ENCODE results near the gene JAG2. TPM values are rescaled to one million over a fixed set of nuclear protein-coding genes. Genes with fewer than 3 reads are reported as not detected.

Gene JAG2
- total RNA-seq, 1 donor from 2014 or later, result 37.5 TPM

DNA sequence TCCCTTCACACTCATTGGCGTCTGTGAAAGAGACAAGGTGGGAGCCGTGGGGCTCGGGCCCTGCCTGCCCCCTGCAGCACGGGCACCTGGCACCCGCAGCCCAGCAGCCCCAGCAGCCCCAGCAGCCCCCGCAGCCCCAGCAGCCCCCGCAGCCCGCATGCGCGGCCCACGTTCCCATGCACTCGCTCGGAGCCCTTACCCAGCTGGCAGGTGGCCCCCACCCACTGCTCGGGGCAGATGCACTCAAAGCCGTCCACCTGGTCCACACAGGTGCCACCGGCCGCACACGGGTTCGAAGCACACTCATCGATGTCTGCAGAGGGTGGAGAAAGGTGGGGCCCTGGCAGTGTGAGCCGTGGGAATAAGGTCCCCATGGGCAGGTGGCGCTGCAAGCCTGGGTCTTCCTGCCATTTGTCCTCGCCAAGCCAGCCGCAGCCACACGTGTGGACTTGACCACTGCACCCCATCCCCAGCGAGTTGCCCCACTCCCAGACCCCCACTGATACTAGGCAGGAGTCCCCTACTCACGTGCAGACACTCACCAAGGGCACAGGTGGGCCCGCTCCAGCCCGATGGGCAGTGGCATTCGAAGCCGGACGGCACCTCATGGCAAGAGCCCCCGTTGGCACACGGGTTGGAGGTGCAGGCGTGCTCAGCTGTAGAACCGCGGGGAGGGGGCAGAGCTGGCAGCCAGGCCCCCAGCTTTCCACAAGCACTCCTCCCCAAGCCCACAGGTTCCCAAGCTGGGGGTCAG is 17.3 kb downstream of the JAG2 start:
- no peak for DNase-seq (ENCODE audit: low read depth in 2 of 2)

DNA sequence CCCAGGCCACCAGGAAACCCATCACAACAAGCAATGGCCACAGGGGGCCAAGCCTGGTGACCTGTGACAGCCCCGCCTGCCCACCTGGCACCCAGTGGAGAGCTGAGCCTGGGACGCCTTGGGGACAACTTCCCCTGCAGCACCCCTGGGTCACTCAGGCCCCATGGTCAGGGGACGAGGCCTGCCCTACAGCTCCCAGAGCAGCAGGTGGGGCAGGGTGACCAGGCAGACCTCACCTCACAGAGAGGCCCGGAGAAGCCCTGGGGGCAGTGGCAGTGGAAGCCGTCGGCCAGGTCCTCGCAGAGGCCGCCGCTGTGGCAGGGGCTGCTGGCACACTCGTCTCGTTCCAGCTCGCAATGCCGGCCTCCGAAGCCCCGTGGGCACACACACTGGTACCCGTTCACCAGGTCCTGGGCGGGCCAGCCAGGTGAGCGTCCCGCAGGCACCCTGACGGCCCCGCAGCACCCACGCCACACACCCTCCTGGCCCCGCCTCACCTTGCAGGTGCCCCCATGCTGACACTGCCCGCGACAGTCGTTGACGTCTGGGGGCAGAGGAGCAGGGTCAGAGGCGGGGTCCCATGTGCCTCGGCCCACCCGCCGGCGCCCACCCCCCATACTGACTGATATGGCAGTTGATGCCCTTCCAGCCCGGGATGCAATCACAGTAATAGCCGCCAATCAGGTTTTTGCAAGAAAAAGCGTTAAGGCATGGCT is 18.1 kb downstream of the JAG2 start:
- no peak for DNase-seq (ENCODE audit: low read depth in 2 of 2)

DNA sequence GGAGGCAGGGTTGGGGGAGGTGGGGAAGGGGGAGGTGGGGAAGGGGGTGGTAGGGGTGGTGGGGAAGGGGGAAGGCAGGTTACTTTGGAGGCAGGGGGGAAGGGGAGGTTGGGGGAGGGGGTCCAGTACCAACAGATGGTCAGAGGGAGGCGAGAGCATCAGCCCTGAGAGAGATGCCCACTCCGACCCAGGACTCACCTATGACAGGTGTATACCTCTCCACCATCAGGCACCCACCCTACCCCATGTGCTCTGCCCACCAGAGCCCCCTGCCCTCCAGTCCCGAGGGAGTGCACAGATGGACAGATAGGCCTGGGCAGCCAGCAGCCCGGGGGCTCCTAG is 18.6 kb downstream of the JAG2 start:
- DNase-seq (ENCODE audit: low read depth in 2 of 2), result no peak

DNA sequence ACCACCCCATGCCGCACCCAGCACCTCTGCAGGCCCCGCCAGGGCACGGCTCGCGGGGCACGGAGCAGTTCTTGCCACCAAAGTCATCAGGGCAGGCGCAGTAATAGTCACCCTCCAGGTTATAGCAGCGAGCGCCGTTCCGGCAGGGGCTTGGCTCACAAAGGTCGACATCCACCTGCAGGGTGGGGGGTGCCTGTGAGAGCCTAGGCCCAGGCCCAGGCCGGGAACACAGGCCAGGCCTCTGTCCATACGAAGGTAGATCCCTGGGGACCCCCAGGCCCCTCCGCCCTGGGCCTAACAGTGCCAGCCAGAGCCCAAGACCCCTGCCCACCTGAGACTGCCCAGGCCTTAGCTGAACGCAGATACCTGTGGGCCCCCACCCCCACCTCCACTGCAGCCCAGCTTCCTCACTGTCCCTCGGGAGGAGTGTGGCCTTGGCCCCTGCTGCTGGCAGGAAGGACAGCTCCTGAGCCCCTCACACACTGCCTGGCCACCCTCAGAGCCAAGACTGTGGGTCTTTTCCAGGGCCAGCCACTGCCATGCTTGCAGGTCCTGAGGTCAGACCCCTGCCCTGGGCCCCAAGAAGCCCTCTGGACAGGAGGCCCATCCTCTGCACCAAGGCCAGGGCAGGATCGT is 19.3 kb downstream of the JAG2 start:
- DNase-seq (ENCODE audit: low read depth in 2 of 2), result no peak

GRCh38 chr14:105148604-105149145 is 19.9 kb downstream of the JAG2 start:
- no peak for DNase-seq (ENCODE audit: low read depth in 2 of 2)

DNA sequence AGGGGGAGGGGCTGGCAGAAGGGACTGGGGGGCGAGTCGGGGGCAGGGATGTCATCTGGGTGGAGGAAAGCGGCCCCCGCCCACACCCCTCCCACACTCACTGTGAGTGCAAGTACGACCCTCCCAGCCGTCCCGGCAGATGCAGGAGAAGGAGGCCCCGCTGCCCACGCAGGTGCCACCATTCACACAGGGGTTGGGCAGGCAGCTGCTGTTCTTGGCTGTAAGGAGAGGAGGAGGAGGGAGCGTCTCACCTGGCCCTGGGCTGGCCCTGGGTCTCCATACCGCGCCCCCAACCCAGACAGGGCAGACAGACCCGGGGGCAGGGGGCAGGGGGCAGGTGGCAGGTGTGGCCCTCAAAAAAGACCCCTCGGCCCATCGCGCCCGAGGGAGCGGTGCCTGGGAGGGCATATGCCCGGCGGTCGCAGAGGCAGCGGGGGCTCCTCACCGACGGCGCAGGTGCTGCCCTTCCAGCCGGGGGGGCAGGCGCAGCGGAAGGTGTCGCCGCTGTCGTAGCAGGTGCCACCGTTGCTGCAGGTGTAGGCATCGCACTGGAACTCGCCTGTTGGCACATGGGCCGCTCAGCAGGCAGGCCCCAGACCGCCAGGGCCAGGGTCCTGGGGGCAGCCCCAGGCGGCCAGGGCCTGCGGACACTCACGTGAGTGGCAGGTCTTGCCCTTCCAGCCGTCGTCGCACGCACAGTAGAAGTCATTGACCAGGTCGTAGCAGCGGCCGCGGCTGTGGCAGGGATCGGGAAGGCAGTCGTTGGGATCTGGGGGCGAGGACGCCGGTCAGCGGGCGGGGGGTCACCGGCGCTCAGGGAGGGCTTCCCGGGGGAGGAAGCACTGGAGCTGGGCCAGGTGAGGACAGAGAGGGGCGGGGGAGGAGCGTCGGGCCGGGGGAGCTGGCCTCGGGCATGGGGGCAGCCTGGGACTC is 20.6 kb downstream of the JAG2 start:
- no peak for DNase-seq (ENCODE audit: low read depth in 2 of 2)

DNA sequence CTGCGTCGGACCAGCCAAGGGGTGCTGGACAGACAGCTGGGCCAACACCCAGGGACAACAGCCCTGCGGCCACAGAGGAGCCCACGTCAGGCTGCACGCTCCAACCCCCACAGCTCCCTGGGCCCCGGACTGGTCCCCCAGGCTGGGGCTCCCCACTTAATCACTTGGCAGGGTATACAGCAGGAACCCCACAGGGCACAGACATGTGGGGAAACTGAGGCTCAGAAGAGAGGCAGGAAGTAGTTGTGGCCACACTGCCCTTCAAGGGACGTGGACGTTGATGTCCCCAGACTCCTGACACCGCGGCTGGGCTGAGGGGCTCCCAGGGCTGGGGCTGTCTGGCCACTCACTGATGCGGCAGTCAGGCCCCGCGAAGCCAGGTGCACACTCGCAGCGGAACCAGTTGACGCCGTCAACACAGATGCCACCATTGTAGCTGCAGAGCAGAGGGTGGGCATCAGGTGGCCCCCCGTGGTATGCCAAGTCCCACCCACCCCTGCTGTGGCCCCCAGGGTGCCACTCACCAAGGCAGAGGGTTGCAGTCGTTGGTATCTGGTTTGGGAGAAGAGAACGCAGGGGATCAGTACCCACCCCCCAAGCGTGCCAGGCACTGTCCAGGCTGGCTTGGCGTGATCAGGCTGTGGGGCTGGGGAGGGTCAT is 21.5 kb downstream of the JAG2 start:
- no peak for DNase-seq (ENCODE audit: low read depth in 2 of 2)

DNA sequence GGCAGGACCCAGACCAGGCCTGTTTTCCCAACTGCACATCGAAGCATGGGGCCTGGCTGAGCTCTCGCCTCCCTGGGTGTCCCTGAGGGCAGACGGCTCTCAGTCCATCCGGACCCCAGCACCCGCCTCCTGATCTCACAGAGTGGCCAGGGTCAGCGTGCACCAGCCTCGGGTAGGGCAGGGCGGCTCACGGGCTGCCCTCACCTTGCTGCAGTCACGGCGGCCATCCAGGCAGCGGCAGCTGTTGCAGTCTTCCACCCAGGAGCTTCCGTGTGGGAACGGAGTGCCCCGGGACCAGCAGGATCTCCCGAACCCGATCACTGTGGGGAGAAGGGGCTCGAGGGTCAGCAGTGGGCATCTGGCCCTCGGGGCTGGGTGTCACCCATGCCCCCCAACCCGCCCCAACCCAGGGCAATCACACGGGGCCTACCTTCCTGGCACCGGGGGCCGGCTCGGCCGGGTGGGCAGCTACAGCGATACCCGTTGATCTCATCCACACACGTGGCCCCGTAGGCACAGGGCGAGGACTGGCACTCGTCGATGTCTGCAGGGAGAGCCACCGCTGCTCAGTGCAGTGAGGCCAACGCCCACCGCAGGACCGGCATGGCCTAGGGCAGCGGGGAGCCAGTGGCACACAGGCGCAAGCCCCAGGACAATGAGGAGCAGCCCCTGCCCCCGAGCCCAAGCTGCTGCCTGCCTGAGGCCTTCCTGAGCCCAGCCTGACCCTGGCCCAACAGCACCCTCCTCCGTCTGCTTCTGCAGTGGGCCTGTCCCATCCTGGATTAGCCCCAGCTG is 22.2 kb downstream of the JAG2 start:
- no peak for DNase-seq (ENCODE audit: low read depth in 2 of 2)

DNA sequence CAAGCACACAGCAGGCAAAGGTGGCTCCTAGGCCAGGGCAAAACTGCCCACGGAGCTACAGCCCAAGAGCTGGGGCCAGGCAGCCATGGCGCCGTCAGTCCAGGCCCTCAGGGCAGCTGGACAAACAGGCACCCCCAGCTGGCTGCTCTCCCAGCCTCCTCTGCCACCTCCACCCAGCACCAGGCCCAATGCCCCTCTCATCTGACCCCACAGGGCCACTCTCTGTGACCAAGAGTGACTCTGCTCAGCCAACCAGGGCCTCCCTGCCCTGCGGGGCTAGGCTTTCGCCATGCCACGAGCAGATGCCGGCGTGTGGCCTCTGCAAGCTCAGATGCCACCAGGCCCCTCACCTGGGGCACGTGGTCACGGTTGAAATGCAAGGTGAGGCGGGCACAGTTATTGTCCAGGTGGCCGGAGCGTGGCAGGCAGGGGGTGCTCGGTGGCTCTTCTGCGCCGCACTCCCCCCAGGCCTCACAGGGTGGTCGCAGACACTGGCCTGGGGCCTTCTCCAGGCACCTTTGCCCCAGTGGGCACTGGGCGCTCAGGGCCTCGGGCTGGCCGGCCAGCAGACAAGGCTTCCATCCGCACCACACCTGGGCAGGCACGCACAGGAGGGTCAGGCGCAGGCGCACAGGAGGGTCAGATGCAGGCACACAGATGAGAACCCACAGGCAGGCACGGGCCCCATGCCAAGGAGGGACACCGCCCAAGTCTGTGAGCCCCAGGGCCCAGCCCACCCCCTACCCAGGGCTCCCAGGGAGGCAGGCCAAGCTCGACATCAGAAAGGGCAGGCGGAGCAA is 23.0 kb downstream of the JAG2 start:
- DNase-seq (ENCODE audit: low read depth in 2 of 2), result no peak

DNA sequence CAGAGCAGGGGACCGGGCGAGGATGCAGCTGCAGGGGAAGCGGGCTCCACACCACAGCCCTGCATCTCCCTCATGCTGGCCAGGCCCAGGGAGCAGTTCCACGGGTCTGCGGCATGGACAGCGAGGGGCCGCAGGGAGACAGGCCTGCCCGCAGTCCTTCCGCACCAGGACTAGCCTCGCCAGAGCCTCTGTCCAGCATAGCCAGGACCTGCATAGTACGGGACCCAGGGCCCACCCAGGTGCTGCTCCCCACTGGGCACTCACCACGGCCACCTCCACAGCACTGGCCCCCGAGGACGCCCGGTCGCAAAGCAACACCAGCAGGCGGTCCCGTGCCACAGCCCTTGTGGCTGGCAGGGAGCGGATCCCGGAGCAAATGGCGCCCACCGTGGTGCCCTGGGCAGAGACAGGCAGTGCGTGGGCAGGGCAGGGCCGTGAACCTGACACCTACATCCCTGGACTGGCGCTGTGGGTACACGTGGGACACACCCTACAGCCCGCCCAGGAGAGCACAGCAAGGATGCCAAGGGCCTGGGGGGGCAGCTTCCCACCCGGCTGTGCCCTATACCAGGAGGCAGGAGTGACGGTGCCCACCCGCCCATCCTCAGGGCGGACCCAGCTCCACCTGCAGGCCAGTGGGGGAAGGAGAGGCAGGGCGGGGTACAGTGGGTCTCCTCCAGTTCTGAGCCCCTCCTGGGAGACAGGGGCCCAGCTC is 23.8 kb downstream of the JAG2 start:
- no peak for DNase-seq (ENCODE audit: low read depth in 2 of 2)

- DNase-seq (ENCODE audit: low read depth in 2 of 2), result no peak
Measured at GRCh38 chr14:105144026-105144665, 24.4 kb downstream of the JAG2 start.

DNA sequence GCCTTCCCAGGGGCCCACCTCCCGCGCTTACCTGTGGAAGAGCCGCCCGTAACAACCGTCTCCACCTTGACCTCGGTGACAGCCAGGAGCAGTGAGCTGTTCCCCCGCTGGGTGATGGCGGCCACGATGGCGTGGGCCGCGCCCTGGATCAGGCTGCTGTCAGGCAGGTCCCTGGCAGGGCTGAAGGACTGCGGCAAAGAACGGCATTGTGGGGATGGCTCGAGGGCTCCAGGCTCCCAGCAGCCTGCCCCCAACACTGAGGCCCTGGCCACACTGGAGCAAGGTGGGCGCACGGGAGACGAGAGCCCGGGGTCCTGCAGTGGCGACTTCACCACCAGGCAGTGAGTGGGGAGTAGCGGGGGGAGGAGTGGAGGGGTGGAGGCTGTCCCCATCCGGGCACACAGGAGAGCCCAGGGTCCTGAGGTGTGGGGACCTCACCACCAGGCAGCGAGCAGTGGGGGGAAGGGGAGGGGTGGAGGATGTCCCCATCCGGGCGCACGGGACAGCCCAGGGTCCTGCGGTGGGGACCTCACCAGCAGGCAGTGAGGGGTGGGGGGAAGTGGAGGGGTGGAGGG is 25.0 kb downstream of the JAG2 start:
- no peak for DNase-seq (ENCODE audit: low read depth in 2 of 2)

DNA sequence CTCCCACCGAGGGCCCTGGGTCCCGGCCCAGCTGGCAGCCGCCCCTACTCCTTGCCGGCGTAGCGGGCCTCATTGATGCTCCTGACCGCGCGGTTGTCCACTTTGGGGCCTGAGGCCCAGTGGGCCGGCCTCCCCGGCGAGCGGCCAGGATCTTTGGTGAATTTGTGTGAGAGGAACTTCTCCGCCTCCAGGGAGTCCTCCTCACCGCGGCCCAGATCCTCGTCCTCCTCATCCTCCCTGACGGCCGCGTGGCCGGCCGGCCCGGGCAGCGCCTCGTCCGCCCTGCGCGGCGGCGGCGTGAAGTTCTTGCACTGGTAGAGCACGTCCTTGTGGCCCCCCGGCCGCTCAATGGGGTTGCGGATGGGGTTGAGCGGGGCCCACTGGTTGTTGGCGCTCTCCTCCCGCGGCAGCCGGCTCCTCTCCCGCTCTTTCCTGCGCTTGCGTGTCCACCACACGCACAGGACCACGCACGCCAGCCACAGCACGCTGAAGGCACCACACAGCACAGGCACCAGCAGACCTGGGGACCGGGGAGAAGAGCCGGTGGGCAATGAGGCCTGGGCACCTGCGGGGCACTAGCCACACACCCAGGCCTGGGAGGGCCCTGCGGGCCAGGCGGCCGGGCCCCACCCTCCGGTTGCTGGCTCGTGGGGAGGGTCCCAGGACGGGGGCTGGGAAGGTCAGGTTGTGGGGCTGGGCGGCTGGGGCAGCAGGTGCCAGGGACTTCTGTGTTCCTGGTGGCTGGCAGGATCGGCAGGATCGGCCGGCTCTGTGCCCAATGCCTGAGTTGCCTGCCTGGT is 25.7 kb downstream of the JAG2 start:
- no peak for DNase-seq (ENCODE audit: low read depth in 2 of 2)

DNA sequence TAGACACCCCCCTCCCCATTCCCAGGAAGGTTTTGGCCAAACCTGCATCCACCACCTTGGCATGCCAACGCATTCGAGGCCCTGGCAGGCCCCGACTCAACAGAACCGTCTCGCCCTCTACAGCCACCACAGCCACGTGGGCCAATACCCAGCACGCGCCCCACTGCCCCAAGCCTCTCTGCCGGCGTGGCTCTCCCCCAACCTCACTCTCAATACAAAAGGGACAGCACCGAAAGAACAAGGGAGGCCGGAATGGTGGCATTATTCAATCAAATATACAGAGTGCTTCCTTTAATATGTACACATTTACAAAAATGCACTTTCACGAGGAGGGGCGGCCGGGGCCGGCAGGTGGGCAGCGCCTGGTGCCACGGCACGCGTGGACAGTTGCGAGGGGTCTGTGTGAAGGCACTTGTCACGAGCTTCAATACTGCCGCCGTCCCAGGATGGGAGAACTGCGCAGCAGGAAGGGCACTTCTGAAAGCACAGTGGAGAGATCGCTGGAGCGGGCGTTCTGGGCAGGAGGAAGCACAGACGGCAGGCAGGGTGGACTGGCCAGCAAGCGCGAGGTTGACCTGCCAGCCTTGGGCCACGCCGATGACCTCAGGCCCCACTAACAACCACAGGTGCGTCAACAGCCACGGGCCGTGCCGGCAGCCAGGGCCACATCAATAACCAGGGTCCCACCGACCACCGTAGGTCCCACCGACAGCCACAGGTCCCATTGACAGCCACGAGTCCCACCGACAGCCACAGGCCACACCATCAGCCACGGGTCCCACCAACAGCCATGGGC is 26.9 kb downstream of the JAG2 start:
- no peak for DNase-seq (ENCODE audit: low read depth in 2 of 2)

DNA sequence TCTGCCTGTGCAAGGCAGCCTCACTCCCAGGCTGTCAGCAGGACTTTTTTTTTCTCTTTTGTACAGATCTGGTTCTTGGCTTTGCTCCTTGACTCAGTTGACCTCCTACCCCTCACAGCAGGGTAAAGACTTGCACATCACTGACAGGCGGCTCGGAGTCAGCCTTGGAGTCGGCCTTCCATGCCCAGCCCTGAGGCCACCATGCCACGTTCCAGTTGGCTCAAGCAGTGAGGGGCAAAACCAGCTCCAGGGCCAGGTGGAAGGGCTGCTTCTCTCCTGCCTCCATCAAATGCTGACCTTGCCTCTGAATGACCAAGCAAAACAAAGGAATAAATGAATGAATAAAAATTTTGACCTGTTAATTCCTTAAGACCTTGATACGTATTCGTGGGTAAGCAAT is 27.6 kb downstream of the JAG2 start:
- no peak for DNase-seq (ENCODE audit: low read depth in 2 of 2)

DNA sequence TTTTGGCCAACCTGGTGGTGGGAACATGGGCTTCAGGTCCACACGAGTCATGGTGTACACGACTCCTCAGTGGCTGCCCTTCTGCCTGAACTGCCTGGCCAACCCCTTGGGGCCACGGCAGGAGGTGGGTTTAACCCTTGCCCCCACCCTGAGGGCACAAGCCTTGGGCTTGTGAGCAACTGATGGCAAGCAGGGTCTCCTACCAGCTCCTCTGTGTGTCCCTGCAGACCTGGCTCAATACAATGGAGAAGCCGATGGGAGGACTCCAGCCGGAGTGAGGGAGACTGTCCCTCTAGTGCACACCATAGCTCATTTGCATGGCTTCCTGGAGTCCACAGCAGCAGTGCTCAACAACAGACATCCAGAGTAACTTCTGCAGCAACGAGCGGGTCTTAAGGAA is 28.0 kb downstream of the JAG2 start:
- no peak for DNase-seq (ENCODE audit: low read depth in 2 of 2)

Measured in dermis microvascular lymphatic vessel endothelial cell (primary cell).